Tongue (tissue), 2 donors: ENCODE data around the gene FAM83B. TPM values are rescaled to one million over a fixed set of nuclear protein-coding genes. Genes with fewer than 3 reads are reported as not detected.
"Not testable (repeated sequence)": the region's sequence is repeated elsewhere in the genome, so short reads cannot be mapped to it uniquely, and the experiment has no call there.

Experiments
- DNase-seq: peaks from one replicate; pipeline ENCODE4 v3.0.0-alpha.2; 2015
- total RNA-seq: library from RNA; depleted of rRNA; stranded (reverse); fragments of >200 nt; gene quantifications from one replicate; pipeline ENCODE4 v1.2.3, GENCODE V29; 2014

FAM83B gene
- total RNA-seq, 1 donor from 2014 or later = 13.8 TPM

DNA sequence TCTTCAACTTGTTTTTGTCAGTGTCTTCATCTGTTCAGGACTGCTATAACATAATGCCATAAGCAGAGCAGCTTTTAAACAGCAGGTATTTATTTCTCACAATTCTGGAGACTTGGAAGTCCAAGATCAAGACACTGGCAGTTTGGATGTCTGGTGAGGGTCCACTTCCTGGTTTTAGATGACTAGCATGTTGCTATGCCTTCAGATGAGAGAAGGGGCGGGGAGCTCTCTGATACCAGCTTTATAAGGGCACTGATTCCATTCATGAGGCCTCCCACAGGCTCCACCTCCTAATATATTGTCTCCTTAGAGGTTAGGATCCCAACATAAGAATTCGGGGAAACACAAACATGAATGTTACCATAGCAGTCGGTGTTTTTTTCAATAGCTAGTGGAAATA is 52.9 kb downstream of the FAM83B start:
- DNase-seq = no peak

DNA sequence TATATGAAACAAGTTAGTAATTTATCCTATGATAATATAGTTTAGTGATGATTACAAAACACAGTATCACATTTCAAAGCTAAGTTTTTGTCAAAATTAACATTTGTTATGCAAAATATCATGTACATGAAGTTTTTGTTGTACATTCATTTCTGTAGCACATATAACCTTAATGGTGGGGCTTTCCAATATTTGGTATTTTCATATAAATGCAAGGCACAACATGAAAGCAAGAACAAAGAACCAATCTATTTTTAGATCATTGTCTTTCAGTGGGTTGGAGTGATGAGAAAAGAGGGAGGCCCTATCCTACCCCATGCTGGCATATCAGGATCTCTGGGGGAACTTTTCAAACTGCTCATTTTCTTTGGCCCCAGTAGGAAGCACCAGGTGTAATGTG is 53.4 kb downstream of the FAM83B start:
- DNase-seq = no peak

DNA sequence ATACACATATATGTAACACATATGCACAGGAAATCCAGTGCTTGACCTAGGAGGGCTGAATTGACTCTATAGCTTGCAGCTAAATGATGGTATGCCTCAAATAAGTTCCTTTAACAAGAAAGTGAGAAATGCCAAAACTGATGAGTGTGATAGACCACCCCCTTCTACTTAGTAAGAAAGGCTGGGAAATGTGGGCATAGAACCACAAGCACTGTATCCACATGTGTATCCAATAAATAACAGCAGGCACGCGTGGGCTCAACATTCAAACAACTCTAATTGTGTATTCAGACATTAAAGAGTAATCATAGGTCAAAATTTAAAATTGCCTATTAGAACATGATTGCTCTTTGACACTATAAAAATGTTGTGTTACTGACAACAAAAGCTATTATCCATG is 54.1 kb downstream of the FAM83B start:
- DNase-seq = no peak

DNA sequence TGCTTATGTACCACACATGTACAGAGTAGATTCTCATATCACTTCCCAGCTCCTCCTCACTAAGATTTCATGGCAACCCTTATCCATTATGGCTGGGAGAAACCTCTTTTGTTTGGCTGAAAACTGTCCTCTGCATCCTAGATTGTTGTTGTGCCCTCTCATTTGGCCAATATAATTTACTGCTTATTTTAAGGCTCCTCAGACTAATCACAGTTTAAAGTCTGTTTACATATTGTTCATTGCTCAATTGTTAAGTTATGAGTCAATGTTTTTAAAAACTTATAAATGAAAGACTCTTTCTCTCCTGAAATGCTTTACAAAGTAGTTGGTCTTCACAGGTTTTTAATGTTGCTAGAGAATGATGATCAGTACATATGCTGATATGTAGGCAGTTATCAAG is 57.3 kb downstream of the FAM83B start:
- no peak for DNase-seq

DNA sequence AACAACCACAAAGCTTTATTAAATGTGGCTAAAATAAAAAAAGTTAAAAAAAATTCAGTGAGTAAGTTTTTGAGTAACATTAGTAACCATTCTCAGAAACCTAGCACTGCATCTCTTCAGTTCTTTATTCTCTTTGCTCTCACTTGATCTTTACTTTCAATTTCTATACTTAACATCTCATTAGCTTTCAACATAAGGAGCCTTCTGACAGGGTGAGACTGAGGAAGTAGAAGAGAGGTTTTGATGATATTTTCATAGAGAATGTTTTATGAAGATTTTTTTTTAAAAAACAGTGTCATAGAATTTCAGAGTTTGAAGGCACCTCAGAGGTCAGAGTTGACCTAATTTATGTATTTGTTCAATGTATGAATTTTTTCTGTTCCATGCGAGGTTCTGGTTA is 60.8 kb downstream of the FAM83B start:
- DNase-seq = no peak

DNA sequence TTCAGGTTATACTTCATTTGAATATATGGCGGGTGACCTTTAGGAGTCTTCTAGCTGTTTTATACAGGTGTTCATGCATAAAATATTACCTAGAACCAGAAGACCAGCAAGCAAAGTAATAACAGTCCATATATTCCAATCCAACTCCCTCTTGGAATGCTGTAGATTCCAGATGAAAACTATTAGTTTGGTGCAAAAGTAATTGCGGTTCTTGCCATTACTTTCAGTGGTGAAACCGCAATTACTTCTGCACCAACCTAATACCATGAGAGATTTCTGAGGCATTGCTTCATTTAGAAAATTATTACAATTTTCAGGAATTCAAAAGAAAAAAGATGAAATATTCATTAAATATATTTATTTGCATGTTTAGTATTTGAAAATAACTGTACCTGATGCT is 62.6 kb downstream of the FAM83B start:
- DNase-seq = no peak

DNA sequence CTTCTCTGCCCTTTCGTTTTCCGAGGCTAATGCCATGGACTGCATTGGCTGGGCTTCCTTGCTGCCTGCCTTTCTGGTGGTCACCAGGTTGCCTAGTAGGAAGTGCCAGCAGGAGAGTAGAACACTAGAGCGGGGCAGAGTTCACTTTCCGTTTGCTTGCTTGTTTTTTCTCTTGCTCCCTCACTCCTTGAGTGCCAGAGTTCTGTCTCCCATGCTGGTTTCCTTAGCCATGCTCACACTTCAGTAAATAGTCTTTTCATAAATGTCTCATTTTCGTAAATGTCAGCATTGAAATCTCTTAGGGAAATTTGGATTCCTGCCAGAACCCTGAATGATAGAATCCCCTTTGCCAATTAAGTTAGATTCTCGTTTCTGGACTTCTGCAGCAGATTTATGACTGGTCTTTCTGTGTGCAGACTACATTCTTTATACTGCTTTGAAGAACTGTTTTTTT is 63.9 kb downstream of the FAM83B start:
- DNase-seq = peak; percentile 67

DNA sequence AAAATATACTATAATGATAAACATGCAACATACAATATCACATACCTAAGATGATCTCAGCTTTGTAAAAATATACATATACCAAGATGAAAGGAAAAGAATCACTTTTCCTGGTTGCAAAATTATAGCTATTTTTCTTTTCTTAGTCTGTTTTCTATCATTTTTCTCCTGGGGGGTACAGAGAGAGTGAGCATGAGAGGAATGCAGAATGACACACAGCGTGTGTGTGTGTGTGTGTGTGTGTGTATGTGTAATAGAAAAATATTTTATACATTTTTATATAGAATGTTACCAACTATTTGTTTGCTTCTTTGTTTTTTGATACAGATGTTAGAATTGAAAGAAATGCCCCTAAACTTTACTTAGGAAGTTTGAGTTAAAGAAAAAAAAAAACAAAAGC is 64.3 kb downstream of the FAM83B start:
- no peak for DNase-seq

DNA sequence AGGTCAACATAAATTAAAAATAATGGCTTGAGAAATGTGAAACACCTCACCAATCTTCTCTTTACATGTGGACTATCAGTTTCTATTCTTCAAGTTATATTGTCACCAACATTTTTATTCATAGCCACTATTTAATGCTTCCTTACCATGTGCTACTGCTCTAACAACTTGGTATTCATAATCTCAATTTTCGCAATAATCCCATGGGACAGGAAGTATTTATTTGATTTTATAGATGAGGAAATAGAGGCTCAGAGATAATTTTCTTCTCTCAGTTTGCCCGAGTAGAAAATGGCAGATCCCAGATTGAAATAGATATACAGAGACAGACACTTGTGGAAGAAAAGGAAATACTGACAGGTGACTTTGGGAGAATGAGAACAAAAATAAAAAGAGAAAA is 66.6 kb downstream of the FAM83B start:
- DNase-seq = no peak

DNA sequence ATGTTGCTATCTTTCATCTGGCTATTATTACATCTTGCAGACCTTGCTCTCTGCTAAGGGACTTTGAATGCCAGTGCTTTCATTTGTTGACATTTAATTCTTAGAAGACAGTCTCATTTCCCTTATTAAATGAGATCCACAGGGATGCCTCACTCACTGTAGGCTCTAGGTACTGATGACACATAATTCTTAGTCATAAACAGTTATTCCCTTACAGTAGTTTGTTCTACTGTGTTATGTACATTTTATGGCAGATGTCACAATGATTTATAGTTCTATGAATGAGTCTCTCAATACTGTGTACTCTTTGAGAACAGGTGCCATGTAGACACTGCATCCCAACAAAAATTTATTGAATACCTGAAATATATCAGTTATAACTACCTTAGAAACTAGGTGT is 70.3 kb downstream of the FAM83B start:
- no peak for DNase-seq

DNA sequence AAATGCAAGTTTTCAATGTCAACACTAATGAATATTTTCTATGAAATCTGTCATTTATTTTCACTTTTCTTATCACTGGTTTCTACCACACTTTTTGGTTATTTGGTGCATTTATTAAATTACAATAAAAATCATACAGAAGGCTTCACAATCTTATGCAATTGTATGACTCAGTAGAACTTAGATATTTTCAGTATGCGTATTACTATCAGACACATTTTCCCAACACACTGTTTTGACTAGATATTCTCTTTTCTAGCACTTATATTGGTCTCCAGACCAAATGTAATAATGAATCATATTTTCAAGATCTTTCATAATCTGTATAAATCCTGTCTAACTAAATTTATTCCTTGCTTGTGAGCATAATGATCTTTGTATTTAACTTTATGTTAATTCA is 74.1 kb downstream of the FAM83B start:
- no peak for DNase-seq

DNA sequence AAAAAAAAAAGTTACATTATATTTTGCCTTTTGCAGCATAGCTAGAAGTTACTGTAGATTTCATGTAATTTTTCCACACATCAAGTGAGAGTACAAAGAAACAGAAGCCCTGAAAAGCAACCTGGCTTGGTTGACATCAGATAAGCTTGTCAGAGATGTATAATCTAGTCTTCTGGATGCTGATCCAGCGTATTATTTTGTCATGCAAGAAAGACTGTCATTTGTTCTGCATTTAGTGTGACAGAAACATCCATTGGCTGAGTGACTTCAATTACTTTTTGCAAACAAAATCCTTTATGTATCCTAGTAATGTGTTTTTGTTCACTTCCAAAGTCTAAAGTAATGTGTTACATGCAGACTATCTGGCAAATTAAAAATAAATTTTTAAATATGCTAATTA is 75.3 kb downstream of the FAM83B start:
- no peak for DNase-seq

DNA sequence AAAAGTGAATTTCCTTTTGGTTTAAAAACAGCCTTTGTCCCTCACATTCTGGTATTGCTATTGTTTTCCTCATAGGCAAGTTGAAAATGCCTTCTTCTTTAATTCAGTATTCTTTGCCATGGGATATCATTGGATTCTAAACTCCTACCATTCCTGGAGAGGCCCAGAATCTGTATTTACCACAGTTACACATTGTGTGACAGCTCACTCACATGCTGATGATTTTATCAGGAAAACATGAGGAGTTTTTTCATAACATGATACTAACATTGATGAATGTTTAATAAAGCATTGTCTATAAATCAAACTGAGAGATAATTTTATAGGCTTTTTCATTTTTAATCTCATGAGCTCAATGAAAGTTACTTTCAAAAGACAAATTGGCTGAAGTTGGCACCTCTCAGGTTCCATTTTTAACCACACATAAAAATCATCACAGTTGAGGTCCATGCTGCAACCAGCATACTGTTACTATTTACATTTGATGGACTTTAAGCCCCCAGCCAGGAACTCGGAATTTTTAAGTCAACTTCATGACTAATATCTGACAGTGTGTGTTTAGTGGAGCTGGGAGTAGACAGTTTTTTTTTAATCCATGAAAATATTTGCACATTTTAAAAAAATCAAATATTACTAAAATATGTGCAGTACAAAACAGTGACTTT is 82.8 kb downstream of the FAM83B start:
- no peak for DNase-seq

DNA sequence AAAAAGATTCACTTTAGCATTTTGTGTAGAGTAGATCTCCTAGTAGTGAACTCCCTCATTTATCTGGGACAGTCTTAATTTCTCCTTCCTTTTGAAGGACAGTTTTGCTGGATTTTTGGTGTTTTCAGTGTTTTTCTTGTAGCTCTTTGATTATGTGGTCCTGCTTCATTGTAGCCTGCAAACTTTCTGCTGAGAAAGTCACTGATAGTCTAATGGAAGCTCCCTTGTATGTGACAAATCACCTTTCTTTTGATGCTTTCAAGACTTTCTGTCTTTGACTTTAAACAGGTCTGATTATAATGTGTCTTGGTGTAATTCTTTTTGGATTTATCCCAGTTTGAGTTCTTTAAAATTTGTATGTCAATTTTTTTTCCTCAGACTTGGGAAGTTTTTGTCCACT is 86.1 kb downstream of the FAM83B start:
- DNase-seq = no peak

DNA sequence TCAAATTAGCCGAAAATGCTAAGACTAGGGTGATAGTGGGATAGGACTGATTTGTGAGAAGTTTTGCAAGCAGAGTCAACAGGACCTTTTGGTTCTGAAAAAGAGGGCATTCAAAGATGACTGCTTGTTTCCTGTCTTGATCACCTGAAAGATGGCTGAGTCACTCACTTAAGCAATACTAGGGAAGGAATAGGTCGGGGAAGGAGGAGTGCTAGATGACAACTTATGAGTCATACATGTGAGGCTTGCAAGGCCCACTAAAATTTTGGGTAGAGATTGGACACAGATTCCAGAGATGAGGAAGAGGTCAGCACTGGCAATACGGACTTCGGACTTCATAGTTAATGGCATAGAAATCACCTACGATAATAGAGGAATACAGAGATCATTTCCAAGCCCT is 89.2 kb downstream of the FAM83B start:
- no peak for DNase-seq

DNA sequence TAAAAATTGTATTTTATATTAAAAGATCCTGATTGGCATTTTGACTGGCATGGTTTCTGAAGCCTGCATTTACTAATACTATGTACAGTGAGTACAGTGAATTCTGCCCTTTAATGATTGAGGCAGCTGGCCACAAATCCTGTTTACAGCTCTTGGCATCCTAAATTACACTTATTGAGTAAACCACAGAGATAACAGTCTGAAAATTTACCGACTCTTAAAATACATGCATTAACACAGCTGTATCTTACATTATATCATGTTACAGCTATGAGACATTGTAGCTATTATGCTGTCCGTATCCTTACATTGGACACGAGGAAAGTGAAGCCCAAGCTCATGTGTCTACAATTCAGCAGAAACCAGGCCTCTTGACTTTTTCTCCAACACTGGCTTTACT is 90.8 kb downstream of the FAM83B start:
- no peak for DNase-seq

DNA sequence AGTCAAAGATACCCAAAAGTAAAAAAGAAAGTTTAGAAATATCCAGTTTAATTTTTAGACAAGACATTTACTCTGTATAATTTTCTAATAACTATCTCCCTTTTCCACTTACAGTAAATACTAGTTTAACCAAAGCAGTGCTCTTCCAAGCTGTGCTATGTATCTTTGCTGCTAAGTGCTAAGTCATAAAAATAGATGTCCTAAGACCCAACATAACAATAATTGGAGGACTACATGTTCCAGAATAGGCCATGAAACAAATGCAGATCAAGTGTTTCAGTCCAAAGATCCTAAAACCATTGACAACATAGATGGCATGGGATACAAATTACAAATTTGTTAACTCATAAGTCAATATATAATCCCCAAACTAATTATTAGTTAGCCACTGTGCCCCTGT is 111.1 kb downstream of the FAM83B start:
- no peak for DNase-seq

DNA sequence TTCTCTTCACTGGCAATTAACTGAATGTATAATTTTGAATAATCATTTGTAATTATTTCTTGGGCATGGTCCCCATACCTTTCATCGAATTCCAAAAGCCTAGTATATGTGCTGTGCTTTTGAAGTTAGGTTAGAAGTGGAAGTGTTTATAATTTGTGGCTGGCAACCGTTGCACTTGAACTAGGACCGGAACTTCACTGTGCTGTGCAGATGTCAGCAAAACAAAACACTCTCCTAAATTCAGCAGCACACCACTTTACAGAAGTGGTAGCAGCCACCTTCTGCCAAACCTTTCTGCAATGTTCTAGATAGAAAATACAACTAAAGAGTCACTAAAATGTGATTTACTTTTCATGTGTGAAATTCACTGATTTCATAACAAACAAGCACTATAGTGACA is 111.9 kb downstream of the FAM83B start:
- no peak for DNase-seq

DNA sequence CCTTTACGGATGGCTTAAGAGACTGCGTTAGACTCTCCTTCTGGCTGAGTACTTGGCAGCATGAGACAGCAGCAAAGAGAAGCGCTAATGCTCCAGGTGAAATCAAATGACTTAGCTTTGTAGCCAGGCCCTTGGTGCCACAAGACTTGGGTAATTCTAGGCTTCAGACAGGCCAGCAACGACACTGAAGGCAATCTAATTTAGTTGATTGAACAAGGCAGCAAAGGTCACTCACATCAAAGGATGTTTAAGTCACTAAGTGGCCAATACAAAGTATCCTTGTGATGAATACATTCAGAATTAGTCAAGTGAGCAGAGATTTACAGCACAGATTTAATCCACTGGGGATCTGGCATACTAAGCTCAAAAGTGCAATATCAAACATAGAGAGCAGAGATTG is 113.2 kb downstream of the FAM83B start:
- DNase-seq = no peak

DNA sequence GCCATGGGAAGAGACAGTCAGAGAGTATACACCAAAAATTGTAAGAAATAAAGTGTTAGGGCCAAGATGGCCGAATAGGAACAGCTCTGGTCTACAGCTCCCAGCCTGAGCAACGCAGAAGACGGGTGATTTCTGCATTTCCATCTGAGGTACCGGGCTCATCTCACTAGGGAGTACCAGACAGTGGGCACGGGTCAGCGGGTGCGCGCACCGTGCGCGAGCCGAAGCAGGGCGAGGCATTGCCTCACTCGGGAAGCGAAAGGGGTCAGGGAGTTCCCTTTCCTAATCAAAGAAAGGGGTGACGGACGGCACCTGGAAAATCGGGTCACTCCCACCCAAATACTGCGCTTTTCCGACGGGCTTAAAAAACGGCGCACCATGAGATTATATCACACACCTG is 114.8 kb downstream of the FAM83B start:
- not testable (repeated sequence) for DNase-seq

DNA sequence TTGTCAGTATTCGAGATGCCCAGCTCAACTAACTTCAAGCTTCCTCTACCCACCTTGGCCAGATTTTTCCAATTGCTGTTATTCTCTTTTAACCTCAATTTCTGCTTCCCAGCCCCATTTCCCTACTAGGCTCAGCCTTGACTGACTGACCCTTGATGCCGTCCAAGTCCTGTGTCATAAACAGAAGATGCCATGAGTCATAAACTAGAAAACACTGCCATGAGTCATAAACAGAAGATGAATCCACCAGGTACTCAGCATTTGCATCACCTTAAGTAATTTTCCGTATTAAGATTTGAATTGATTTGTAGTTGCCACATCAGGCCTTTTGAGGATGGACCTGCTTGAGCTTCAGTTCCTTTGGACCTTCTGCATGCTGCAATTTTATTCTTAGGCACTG is 123.8 kb downstream of the FAM83B start:
- DNase-seq = no peak

DNA sequence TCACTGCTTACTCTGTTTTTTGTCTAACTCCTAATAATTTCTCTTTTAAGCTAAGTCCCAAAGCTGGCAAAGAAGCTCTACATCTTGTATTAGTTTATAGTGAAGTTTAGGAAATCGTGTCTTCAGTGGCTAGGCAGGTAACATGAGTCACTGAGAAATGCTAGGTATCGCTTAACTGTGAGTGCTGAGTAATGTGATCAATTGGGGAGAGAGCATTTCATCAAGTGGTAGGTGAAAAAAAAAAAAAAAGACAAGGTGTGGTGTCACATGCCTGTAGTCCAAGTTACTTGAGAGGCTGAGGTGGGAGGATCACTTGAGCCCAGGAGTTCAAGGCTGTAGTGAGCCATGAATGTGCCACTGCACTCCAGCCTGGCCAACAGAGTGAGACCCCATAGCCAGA is 125.3 kb downstream of the FAM83B start:
- DNase-seq = no peak

DNA sequence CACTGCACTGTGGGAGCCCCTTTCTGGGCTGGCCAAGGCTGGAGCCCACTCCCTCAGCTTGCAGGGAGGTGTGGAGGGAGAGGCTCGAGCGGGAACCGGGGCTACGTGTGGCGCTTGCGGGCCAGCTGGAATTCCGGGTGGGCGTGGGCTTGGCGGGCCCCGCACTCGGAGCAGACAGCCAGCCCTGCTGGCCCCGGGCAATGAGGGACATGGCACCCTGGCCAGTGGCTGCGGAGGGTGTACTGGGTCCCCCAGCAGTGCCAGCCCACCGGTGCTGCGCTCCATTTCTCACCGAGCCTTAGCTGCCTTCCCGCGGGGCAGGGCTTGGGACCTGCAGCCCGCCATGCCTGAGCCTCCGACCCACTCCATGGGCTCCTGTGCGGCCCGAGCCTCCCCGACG is 132.6 kb downstream of the FAM83B start:
- not testable (repeated sequence) for DNase-seq

DNA sequence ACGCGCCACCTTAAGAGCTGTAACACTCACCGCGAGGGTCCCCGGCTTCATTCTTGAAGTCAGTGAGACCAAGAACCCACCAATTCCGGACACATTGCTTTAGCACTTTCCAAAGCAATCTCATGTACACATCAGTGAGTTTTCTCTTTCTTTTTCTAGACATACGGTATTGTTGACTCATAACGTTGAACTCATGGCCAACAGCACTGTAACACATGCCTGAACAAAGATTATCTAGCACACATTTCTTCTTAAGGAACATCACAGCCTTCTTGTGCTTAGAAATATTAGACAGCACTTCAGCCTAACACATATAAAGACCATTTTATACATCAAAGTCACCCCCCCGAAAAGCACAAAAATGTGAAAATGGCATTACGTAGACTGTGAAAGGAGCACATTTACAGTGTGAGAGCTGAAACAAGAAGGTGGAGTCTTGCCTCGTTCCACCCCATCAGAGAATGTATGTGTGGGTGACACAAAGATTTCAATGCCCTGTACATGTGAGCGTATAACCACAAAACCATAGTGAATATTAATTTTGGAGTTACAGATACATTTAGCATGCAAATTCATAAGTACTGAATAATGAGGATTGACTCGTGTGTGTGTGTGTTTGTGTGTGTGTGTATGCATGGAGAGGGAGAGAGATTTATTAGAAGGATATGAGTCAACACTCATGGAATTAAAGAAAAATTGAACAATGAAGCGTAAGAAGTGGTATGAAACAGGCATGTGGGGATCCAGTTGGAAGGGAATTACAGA is 134.1 kb downstream of the FAM83B start:
- no peak for DNase-seq
